IMR-90 (cell line): ENCODE measurements around the gene PIR. TPM values are rescaled to one million over a fixed set of nuclear protein-coding genes. Genes with fewer than 3 reads are reported as not detected.

Experiments used
- ATAC-seq: fragments of 200-7000 bp; cut with Tn5 transposase; 2 replicates; pipeline ENCODE4 v1.9.1; 2020; ENCODE audit warnings: low read depth, mild to moderate bottlenecking, moderate library complexity
- BruUV-seq: library from RNA; stranded (reverse); fragments of 400-500 nt; replicated peaks from 2 replicates; lab custom pipeline; 2021; lab: Mats Ljungman, UMichigan
- CTCF ChIA-PET: fragments of 300-600 bp; formaldehyde crosslinking; extraction: SDS; loops from one replicate; lab custom pipeline; 2021; ENCODE audit warnings: antibody characterized with exemption; lab: Yijun Ruan, JAX
- POLR2A ChIA-PET: fragments of 300-600 bp; sonication (Branson Sonifier 250); formaldehyde crosslinking; loops from one replicate; lab custom pipeline; 2022; ENCODE audit warnings: antibody characterized with exemption; ENCODE audit not compliant: unreplicated experiment; lab: Charles Lee
- DNase-seq: peaks from one replicate; pipeline ENCODE4 v3.0.0; 2013
- H2AFZ ChIP-seq: replicated peaks from 2 replicates; pipeline ENCODE3; 2013; ENCODE audit warnings: low read length, mild to moderate bottlenecking; ENCODE audit not compliant: poor library complexity
- H2AK5ac ChIP-seq: 2 replicates; pipeline ENCODE4 v1.6.1; 2013; ENCODE audit warnings: low read depth, low read length, inconsistent platforms
- H2AK9ac ChIP-seq: replicated peaks from 2 replicates; pipeline ENCODE3; 2013; ENCODE audit warnings: mild to moderate bottlenecking, low read depth, low read length, moderate library complexity; ENCODE audit not compliant: poor library complexity
- H2BK120ac ChIP-seq: 2 replicates; pipeline ENCODE4 v1.6.1; 2013; ENCODE audit warnings: low read depth, low read length, inconsistent platforms
- H2BK15ac ChIP-seq: 3 replicates; pipeline ENCODE4 v1.6.1; 2013; ENCODE audit warnings: low read depth, low read length, inconsistent platforms
- H2BK20ac ChIP-seq: 2 replicates; pipeline ENCODE4 v1.6.1; 2013; ENCODE audit warnings: low read depth, mild to moderate bottlenecking, inconsistent platforms, low read length, moderate library complexity
- H2BK5ac ChIP-seq: 2 replicates; pipeline ENCODE4 v1.6.1; 2013; ENCODE audit warnings: mild to moderate bottlenecking, low read depth, low read length, inconsistent platforms; ENCODE audit not compliant: poor library complexity, severe bottlenecking
- H3K14ac ChIP-seq: replicated peaks from 2 replicates; pipeline ENCODE4 v1.6.1; 2013; ENCODE audit warnings: low read depth, low read length, inconsistent platforms
- H3K18ac ChIP-seq: 2 replicates; pipeline ENCODE4 v1.6.1; 2013; ENCODE audit warnings: low read depth, low read length, control low read depth
- H3K23ac ChIP-seq: 2 replicates; pipeline ENCODE4 v1.6.1; 2013; ENCODE audit warnings: low read depth, low read length, inconsistent platforms
- H3K27ac ChIP-seq: 2 replicates; pipeline ENCODE4 v1.5.1; 2013; ENCODE audit warnings: mild to moderate bottlenecking, control low read depth, low read length; ENCODE audit not compliant: insufficient read depth
- H3K27me3 ChIP-seq: 2 replicates; pipeline ENCODE4 v1.6.1; 2013; ENCODE audit warnings: low read length; ENCODE audit not compliant: control insufficient read depth, insufficient read depth
- H3K36me3 ChIP-seq: 2 replicates; pipeline ENCODE4 v1.6.1; 2013; ENCODE audit warnings: low read length, mixed read lengths; ENCODE audit not compliant: control insufficient read depth, insufficient read depth
- H3K4ac ChIP-seq: 2 replicates; pipeline ENCODE4 v1.6.1; 2013; ENCODE audit warnings: low read depth, low read length, inconsistent platforms
- H3K4me1 ChIP-seq: 2 replicates; pipeline ENCODE4 v1.6.1; 2013; ENCODE audit warnings: low read length, mixed read lengths; ENCODE audit not compliant: control insufficient read depth, insufficient read depth
- H3K4me2 ChIP-seq: 2 replicates; pipeline ENCODE4 v1.6.1; 2013; ENCODE audit warnings: low read depth, mild to moderate bottlenecking, control low read depth, low read length, moderate library complexity
- H3K4me3 ChIP-seq: 2 replicates; pipeline ENCODE4 v1.5.1; 2013; ENCODE audit warnings: low read depth, mild to moderate bottlenecking, control low read depth, low read length, moderate library complexity; ENCODE audit not compliant: insufficient read depth
- H3K56ac ChIP-seq: 2 replicates; pipeline ENCODE4 v1.6.1; 2013; ENCODE audit warnings: low read length, inconsistent platforms; ENCODE audit not compliant: insufficient read depth; ENCODE audit errors: extremely low read depth
- H3K79me1 ChIP-seq, 2 experiments: 2 replicates each; pipeline ENCODE4 v1.6.1; 2013; ENCODE audit warnings: low read length in 2 of 2, inconsistent platforms in 1 of 2, low read depth in 1 of 2
- H3K9ac ChIP-seq: 2 replicates; pipeline ENCODE4 v1.6.1; 2013; ENCODE audit warnings: low read depth, low read length, control low read depth
- H3K9me1 ChIP-seq: 2 replicates; pipeline ENCODE4 v1.6.1; 2013; ENCODE audit warnings: low read length, inconsistent platforms; ENCODE audit not compliant: insufficient read depth
- H3K9me3 ChIP-seq: 2 replicates; pipeline ENCODE4 v1.6.1; 2013; ENCODE audit warnings: low read length; ENCODE audit not compliant: control insufficient read depth, insufficient read depth
- H4K20me1 ChIP-seq: 2 replicates; pipeline ENCODE4 v1.6.1; 2013; ENCODE audit warnings: low read length, inconsistent platforms; ENCODE audit not compliant: insufficient read depth
- H4K5ac ChIP-seq: 2 replicates; pipeline ENCODE4 v1.6.1; 2013; ENCODE audit warnings: mild to moderate bottlenecking, low read depth, low read length, control low read depth
- H4K8ac ChIP-seq, 2 experiments: 2 replicates each; pipeline ENCODE4 v1.6.1; 2013; ENCODE audit warnings: low read depth in 2 of 2, low read length in 2 of 2, control low read depth in 1 of 2, inconsistent platforms in 1 of 2
- H4K91ac ChIP-seq: 2 replicates; pipeline ENCODE4 v1.6.1; 2013; ENCODE audit warnings: low read depth, low read length, inconsistent platforms; ENCODE audit not compliant: insufficient read depth
- BHLHE40 ChIP-seq: fragments of 150-350 bp; IDR thresholded peaks from 2 replicates; pipeline ENCODE4 v1.6.1; 2016; ENCODE audit warnings: mild to moderate bottlenecking, low read depth, low read length
- CEBPB ChIP-seq: IDR thresholded peaks from 2 replicates; pipeline ENCODE4 v1.6.1; 2012; ENCODE audit warnings: low read depth, low read length, improper control_type of control experiment
- MAFK ChIP-seq: IDR thresholded peaks from 2 replicates; pipeline ENCODE4 v1.6.1; 2012; ENCODE audit warnings: low read depth, low read length, improper control_type of control experiment
- MXI1 ChIP-seq: IDR thresholded peaks from 2 replicates; pipeline ENCODE4 v1.6.1; 2012; ENCODE audit warnings: low read depth, mild to moderate bottlenecking, low read length, moderate library complexity, borderline replicate concordance
- POLR2A ChIP-seq: IDR thresholded peaks from 2 replicates; pipeline ENCODE4 v1.6.1; 2012; ENCODE audit warnings: mild to moderate bottlenecking, low read depth, low read length
- RAD21 ChIP-seq: IDR thresholded peaks from 2 replicates; pipeline ENCODE4 v1.6.1; 2012; ENCODE audit warnings: low read length, improper control_type of control experiment
- RCOR1 ChIP-seq: IDR thresholded peaks from 2 replicates; pipeline ENCODE4 v1.6.1; 2012; ENCODE audit warnings: mild to moderate bottlenecking, low read length, improper control_type of control experiment; ENCODE audit not compliant: insufficient replicate concordance
- RFX5 ChIP-seq: IDR thresholded peaks from 2 replicates; pipeline ENCODE4 v1.8.0; 2012; ENCODE audit warnings: low read depth, mild to moderate bottlenecking, low read length, moderate library complexity
- WGBS, 2 experiments: methylation state at CpG; one replicate each; pipeline versions ENCODE4 v1.1.5 to v1.1.7; 2013; ENCODE audit warnings: missing lambda C conversion rate in 2 of 2; ENCODE audit not compliant: insufficient read length in 1 of 2; ENCODE audit errors: extremely low coverage in 2 of 2; 5-methylcytosine and 5-hydroxymethylcytosine counted together
- dilution Hi-C: fragments of 300-500 bp; cut with HindIII; formaldehyde crosslinking; loops from one replicate; pipeline ENCODE4 v1.14.3; 2018; ENCODE audit warnings: low sequenced_read_pairs; ENCODE audit not compliant: unreplicated experiment
- in situ Hi-C: fragments of 300-500 bp; cut with MboI; formaldehyde crosslinking; loops from 3 replicates; pipeline ENCODE4 v1.14.3; 2019; ENCODE audit warnings: low sequenced_read_pairs, inconsistent platforms, mixed read lengths
- intact Hi-C: fragments of 100-400 bp; cut with micrococcal nuclease; formaldehyde crosslinking; loops from 2 replicates; pipeline ENCODE4 v1.10.0; 2022
- polyA plus RNA-seq, 3 experiments: library from polyadenylated mRNA; depleted of rRNA; stranded (reverse); fragments of >200 nt; gene quantifications; 2 replicates each; pipeline ENCODE4 v1.2.3, GENCODE V29; 2012; ENCODE audit warnings: low replicate concordance in 1 of 3
- total RNA-seq: library from RNA; depleted of rRNA; stranded (reverse); fragments of >200 nt; gene quantifications from 2 replicates; pipeline ENCODE4 v1.2.3, GENCODE V29; 2012
- TF ChIP-seq, protein P1 (sequence below): fragments of 150-350 bp; IDR thresholded peaks from 2 replicates; pipeline ENCODE4 v1.6.1; 2017; ENCODE audit warnings: mild to moderate bottlenecking, antibody characterized with exemption, low read length, low read depth
- TF ChIP-seq, protein P2 (sequence below): conservative IDR thresholded peaks from 2 replicates; pipeline ENCODE4 v1.5.1; 2012; ENCODE audit warnings: mild to moderate bottlenecking, low read depth, low read length, improper control_type of control experiment
- TF ChIP-seq, protein P3 (sequence below): fragments of 150-350 bp; IDR thresholded peaks from 2 replicates; pipeline ENCODE4 v1.6.1; 2016; ENCODE audit warnings: low read depth, mild to moderate bottlenecking, low read length, moderate library complexity, borderline replicate concordance

PIR gene
- total and polyA plus RNA-seq, 2 of the 4 experiments (the other 2 are of a cell fraction): 5.7 to 8.7 TPM

- Histone ChIP-seq H4K5ac (no peak overlapping the region), H4K8ac (no peak overlapping the region), H3K4me1 (no peaks in the 10 kb centered on the region), H3K9ac (no peak overlapping the region), H2AK9ac (no peak overlapping the region), H3K4me2 (no peak overlapping the region), H3K27me3 (no peaks in the 10 kb centered on the region; the same call in 1 of the 2 replicates), H3K18ac (no peak overlapping the region), H3K79me1 (no peaks in the 10 kb centered on the region), H2BK20ac (no peak overlapping the region), H2BK5ac (no peak overlapping the region), H3K9me3 (no peaks in the 10 kb centered on the region), H3K9me1 (no peaks in the 10 kb centered on the region), H3K23ac (no peak overlapping the region), H4K91ac (no peak overlapping the region), H4K20me1 (no peaks in the 10 kb centered on the region), H3K4me3 (no peak overlapping the region), H2BK120ac (no peak overlapping the region), H3K36me3 (no peaks in the 10 kb centered on the region), H3K14ac (no peak overlapping the region), H3K4ac (no peak overlapping the region), H2AFZ (no peak overlapping the region), H2AK5ac (no peak overlapping the region), H2BK15ac (no peak overlapping the region), H3K56ac (no peak overlapping the region), H3K27ac (no peak overlapping the region)
- CTCF ChIA-PET: no interaction called here
- in situ Hi-C loops (loop anchor here (25.0 kb wide), 1 partner anchor 1212 kb away; no protein-coding TSS in a partner anchor), intact Hi-C loops (loop anchor here (10.0 kb wide), 1 partner anchor 1220 kb away; no protein-coding TSS in a partner anchor), dilution Hi-C loops (no loop called here)
- DNase-seq: no peak
- TF ChIP-seq, protein P1, sequence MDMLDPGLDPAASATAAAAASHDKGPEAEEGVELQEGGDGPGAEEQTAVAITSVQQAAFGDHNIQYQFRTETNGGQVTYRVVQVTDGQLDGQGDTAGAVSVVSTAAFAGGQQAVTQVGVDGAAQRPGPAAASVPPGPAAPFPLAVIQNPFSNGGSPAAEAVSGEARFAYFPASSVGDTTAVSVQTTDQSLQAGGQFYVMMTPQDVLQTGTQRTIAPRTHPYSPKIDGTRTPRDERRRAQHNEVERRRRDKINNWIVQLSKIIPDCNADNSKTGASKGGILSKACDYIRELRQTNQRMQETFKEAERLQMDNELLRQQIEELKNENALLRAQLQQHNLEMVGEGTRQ: no peak
- TF ChIP-seq BHLHE40: no peak
- TF ChIP-seq RCOR1: no peak
- TF ChIP-seq RAD21: no peak
- TF ChIP-seq POLR2A: no peak
- TF ChIP-seq MXI1: no peak
- no peak for TF ChIP-seq MAFK
- TF ChIP-seq CEBPB: no peak
- TF ChIP-seq, protein P2, sequence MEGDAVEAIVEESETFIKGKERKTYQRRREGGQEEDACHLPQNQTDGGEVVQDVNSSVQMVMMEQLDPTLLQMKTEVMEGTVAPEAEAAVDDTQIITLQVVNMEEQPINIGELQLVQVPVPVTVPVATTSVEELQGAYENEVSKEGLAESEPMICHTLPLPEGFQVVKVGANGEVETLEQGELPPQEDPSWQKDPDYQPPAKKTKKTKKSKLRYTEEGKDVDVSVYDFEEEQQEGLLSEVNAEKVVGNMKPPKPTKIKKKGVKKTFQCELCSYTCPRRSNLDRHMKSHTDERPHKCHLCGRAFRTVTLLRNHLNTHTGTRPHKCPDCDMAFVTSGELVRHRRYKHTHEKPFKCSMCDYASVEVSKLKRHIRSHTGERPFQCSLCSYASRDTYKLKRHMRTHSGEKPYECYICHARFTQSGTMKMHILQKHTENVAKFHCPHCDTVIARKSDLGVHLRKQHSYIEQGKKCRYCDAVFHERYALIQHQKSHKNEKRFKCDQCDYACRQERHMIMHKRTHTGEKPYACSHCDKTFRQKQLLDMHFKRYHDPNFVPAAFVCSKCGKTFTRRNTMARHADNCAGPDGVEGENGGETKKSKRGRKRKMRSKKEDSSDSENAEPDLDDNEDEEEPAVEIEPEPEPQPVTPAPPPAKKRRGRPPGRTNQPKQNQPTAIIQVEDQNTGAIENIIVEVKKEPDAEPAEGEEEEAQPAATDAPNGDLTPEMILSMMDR: no peak
- TF ChIP-seq RFX5: no peak
- TF ChIP-seq, protein P3, sequence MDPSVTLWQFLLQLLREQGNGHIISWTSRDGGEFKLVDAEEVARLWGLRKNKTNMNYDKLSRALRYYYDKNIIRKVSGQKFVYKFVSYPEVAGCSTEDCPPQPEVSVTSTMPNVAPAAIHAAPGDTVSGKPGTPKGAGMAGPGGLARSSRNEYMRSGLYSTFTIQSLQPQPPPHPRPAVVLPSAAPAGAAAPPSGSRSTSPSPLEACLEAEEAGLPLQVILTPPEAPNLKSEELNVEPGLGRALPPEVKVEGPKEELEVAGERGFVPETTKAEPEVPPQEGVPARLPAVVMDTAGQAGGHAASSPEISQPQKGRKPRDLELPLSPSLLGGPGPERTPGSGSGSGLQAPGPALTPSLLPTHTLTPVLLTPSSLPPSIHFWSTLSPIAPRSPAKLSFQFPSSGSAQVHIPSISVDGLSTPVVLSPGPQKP: no peak
- no CpG with 5 or more reads among the region's 5 CpGs for WGBS, 2 experiments
- POLR2A ChIA-PET: no interaction called here
- BruUV-seq: no TSS peak
- no peak for ATAC-seq
Observed at GRCh38 chrX:15475021-15475420, 18.1 kb downstream of the PIR start.
